GM21717 (cell line): ENCODE results near the gene CD163L1.

ENCODE experiments used
- ATAC-seq: cut with Tn5 transposase; IDR thresholded peaks from one replicate; pipeline ENCODE4 v1.9.1; 2021; ENCODE audit warnings: mild to moderate bottlenecking, moderate library complexity; ENCODE audit not compliant: unreplicated experiment

The CD163L1 gene

DNA sequence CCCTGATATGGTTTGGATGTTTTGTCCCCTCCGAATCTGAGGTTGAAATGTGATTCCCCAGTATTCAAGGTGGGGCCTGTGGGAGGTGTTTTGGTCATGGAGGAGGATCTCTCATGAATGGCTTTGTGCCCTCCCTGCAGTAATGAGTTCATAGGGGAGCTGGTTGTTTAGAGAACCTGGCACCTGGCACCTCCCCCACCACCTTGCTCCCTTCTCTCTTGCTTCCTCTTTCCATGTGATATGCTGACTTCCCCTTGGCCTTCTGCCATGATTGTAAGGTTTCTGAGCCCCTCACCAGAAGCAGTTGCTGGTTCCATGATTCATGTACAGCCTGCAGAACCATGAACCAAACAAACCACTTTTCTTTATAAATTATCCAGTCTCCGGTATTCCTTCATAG lies 32.6 kb downstream of the CD163L1 start:
- ATAC-seq, result no peak

DNA sequence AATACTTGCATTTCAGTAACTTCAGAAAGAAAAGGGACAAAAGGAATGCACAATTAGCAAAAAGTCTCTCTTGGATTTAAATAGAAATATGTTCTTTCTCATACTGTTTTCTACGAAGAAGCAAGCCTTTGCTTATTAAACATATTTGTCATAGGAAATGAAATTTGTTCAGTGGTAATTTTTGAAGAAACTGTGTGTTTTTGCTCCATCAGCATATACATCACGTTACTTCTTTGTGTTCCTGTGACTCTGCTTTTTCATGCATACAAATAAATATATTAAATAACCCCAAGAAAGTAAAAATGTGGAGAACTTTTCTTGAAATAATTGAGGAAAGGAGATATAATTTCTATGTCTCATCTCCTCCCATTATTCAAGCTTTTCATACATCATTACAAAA lies 39.7 kb downstream of the CD163L1 start:
- ATAC-seq, result no peak

DNA sequence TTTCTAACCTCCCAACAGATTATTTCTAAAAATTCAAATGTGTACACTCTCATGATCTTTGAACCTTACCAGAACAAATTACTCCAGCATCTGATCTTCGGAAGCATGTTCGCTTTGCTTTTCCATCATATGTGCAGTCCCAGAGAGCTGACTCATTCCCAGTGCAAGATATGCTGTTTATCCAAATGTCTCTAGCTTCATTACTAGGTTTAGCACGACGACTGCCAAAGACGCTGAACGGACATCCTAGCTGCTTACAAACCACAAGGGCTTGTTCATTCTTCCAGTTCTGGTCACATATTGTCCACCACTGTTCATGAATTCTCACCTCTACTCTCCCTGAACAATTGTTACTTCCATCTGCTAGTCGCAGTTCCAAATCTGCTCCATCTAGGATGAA lies 40.5 kb downstream of the CD163L1 start:
- no peak for ATAC-seq

GRCh38 chr12:7399089-7399488 lies 44.9 kb downstream of the CD163L1 start:
- ATAC-seq, result no peak

- ATAC-seq, result no peak
Observed at GRCh38 chr12:7396418-7396817, 47.5 kb downstream of the CD163L1 start.

DNA sequence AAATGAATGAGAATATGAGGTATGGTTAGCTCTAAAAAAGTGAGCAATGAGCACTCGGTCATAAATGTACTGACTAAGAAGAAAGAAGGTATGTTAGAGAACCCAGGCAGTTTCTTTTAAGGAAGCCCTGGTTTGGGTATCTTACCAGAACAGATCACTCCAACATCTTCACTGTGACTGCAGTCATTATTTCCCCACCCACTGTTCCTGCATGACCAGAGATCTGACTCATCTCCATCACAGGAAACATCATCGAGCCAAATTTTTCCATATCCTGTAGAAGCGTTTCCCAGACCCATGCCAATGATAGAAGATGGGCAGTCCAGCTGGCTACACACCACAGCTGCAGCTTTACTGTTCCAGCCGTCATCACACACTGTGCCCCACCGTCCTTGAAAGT lies 48.0 kb downstream of the CD163L1 start:
- no peak for ATAC-seq

DNA sequence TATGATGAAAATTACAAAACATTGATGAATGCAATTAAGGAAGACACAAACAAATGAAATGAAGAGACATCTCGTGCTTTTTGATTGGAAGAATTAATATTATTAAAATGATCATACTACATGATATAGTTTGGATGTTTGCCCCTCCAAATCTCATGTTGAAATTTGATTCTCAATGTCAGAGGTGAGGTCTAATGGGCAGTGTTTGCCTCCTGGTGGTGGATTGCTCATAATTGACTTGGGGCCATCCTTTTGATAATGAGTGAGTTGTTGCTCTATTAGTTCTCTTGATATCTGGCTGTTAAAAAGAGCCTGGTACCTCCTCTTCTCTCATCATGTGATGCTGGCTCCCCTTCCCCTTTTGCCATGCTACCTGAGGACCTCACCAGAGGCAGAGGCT lies 56.7 kb downstream of the CD163L1 start:
- no peak for ATAC-seq

DNA sequence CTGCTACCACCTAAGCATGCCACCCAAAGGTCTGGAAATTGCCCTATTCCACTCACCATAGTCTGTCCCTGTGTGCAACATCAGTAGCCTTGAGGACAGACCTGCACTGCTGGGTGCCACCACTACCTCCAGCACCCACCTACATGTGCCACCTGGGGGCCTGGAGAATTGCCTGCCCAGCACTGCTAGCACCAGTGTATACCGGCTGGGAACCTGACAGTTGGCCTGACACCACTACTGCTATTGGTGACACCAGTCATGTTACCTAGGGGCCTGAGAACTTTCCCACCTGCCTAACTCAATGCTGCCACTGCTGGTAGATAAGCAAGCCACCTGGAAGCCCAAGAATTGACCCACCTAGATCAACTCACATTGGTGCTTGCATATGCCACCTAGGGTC lies 60.8 kb downstream of the CD163L1 start:
- no peak for ATAC-seq

DNA sequence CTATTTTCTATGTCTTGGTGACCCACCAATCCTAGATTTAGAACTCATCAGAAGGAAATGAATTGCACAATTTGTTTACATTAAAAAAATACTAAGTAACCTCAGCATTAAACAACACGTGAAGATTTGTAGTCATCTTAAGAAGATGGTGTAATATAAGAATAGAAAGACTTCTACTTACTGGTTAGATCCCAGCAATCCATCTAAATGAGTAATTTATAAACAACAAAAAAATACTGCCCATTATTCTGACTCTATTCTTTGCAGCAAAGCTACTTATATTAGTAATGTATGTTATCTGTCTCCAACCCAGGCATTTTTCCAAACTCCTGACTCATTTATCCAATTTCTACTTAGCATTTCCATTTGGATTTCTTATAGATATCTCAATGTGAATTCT lies 67.8 kb downstream of the CD163L1 start:
- no peak for ATAC-seq

DNA sequence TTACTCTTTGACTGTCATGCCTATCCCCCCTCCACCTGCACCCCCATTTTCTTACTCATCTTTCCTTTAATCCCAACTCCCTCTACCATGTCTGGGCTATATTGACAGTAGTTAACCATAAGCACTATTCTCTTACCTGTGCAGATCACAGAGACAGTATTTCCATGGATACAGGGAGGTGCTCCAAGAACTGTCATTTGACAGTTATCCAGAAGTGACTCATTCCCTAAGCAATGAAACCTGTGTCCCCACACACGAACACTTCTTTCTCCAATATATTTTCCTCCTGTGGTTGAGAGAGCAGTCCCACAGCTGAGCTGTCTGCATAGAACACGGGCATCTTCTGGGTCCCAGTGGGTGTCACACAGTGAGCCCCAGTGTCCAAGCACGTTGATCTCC lies 68.8 kb downstream of the CD163L1 start:
- ATAC-seq, result no peak

- ATAC-seq, result no peak
Observed at GRCh38 chr12:7374423-7375144, 69.4 kb downstream of the CD163L1 start.

GRCh38 chr12:7373226-7373625 lies 70.7 kb downstream of the CD163L1 start:
- no peak for ATAC-seq

DNA sequence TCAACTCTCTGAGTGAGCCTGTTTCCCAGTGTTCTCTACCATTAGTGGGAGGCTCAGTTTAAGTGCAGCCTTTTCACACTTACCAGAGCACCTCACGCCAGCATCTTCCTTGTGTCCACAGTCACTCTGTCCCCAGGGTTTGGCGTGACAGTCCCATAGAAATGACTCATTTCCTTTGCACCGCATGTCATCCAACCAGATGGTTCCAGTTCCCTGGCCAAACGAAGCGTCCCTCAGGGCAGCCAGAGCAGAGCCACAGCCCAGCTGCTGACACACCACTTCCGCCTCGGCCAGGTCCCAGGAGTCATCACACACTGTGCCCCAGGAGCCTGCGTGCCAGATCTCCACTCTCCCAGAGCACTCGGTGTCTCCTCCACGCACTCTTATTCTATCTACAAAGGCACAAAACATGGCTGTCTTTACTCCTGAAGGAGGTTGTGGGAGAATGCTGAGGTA lies 74.7 kb downstream of the CD163L1 start:
- ATAC-seq, result no peak

- ATAC-seq, result no peak
Observed at GRCh38 chr12:7362734-7363133, 81.2 kb downstream of the CD163L1 start.

DNA sequence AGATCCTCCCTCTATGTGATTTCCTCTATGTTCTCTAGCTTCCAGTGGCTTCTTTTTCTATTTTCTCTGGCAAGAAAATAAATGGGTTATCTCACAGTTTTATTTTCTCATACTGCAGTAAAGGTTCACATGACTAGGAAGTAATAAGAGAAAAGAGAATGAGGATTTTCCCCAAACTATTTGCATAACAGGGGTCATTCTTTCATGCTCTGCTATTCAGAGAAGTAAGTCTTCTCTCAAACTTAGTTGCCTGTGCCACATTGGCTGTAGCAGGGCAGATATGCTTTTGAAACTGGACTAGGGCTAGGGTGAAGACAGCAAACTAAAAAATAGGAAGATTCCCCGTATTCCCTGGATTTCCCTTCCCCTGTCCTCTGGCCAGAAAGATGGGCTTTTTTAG lies 82.7 kb downstream of the CD163L1 start:
- ATAC-seq, result no peak

GRCh38 chr12:7354529-7354928 lies 89.4 kb downstream of the CD163L1 start:
- ATAC-seq, result no peak

DNA sequence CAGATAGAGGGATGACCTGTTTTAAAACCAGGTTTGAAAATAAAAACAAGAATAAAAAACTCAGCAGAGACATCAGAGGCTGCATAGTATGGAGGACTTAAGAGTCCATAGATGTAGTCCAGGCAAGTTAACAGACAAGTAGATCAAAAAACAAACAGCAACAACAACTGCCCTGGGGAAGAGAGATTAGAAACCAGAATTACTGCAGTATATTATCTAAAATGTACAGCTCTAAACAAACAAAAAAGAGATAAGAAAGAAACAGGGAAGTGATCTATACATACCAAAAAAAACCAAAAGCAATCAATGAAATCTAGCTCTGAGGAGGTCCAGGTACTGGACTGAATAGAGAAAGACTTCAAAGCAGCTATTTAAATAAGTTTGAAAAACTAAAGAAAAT lies 91.3 kb downstream of the CD163L1 start:
- no peak for ATAC-seq

DNA sequence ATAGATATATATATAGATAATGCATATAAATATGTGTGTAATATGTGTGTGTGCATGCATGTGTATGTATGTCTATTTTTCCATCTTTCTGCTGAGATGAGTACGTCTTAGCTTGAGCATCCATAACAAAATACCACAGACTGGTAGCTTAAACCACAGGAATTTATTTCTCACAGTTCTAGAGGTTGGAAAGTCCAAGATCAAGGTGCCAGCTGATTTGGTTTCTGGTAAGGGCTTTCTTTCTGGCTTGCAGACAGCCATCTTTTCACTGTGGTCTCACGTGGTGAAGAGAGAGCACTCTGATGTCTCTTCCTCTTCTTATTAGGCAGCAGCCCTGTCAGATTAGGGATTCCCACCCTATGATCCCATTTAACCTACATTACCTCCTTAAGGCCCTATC lies 92.8 kb downstream of the CD163L1 start:
- ATAC-seq, result no peak

DNA sequence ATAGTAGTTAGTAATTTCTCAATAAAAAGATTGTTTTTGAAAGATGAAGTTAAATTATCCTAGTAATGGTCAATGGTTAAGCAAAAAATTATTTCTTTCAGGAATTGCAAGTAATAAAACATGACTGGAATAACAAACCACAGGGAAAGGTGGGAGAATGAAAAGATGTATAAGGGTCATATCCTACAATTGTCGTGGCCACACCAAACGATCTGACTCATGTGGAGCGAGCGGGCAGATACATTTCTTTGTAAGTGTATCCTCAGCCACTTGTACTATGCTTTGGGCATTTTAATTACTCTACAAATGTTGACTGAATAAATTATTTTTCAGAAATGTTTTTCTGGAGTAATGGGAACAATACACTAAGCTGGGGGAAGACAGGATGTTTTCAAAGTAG lies 94.5 kb downstream of the CD163L1 start:
- ATAC-seq, result no peak

GRCh38 chr12:7346551-7347225 lies 97.3 kb downstream of the CD163L1 start:
- no peak for ATAC-seq

DNA sequence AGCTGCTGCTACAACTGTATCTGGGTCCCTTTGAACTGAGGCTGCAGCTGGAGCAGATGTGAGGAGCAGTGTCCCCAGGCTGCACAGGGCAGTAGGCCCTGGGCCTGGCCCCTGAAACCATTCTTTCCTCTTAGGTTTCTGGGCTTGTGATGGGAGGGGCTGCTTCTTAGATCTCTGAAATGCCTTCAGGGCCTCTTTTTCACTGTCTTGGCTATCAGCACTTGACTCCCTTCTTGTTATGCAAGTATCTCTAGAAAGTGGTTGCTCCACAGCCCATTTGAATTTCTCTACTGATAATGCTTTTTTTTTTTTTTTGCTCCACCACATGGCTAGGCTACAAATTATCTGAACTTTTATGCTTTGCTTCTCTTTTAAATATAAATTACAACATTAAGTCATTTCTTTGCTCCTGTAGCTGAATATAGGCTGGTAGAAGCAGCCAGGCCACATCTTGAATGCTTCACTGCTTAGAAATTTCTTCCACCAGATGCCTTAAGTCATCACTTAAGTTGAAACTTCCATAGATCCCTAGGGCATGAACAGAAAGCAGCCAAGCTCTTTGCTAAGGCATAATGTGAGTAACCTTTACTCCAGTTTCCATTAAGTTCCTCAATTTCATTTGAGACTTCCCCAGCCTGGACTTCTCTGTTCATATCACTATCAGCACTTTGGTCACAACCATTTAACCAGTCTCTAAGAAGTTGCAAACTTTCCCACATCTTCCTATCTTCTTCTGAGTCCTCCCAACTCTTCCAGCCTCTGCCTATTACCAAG lies 98.9 kb downstream of the CD163L1 start:
- ATAC-seq, result no peak

DNA sequence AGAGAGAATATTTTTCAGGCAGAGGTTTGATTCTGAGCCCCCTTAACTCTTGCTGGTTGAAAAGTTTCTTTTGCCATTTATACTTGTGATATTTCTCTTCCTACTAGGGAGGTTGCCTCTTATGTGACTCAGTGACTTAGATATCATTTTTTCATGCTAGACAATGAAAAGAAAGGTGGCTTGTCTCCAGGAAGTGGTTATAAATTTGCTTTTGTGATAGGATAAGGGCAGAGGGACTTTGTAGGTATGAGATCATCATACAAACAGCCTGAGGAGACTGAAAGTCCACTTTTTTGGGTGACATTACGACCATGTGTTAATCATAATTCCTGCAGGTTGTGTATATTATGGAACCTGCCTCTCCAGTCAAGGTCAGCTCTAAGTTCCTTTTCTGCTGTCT lies 104.3 kb downstream of the CD163L1 start:
- ATAC-seq, result no peak
